ENCODE measurements around the gene CFB. TPM values are rescaled to one million over a fixed set of nuclear protein-coding genes. Genes with fewer than 3 reads are reported as not detected.

Gene CFB
- total and polyA plus RNA-seq, 5 donors from 2014 or later: 0.64 to 1.9 (median 1.5) TPM

DNA sequence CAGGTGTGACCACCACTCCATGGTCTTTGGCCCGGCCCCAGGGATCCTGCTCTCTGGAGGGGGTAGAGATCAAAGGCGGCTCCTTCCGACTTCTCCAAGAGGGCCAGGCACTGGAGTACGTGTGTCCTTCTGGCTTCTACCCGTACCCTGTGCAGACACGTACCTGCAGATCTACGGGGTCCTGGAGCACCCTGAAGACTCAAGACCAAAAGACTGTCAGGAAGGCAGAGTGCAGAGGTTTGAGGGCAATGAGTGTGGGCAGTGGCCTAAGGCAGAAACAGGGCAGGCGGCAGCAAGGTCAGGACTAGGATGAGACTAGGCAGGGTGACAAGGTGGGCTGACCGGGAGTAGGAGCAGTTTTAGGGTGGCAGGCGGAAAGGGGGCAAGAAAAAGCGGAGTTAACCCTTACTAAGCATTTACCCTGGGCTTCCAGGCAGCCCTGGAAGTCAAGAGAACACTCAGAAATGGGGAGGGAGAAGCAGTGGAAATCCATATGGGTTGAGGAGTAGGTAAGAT is 533 bp downstream of the CFB start:
- Mint-ChIP-seq H3K4me1 (no peaks in the 10 kb centered on the region), H3K4me3 (no peak overlapping the region), H3K36me3 (peaks cover 4% of the 10 kb centered on the region), H3K9me3 (peaks cover 0 to 4% (median 0%) of the 10 kb centered on the region in 7 donors), H3K27me3 (peaks cover 21% of the 10 kb centered on the region), H3K27ac (no peak overlapping the region)
- ATAC-seq (ENCODE audit: low read depth in 2 of 2) (no peak), DNase-seq (no peak)
- Histone ChIP-seq H3K4me1 (ENCODE audit: control insufficient read depth, insufficient read depth, low read length, poor library complexity, severe bottlenecking) (no peaks in the 10 kb centered on the region), H3K4me3 (ENCODE audit: low read depth, low read length) (no peak overlapping the region), H3K9me3 (ENCODE audit: control insufficient read depth in 2 of 2, low read length in 2 of 2) (no peaks in the 10 kb centered on the region), H3K27ac (ENCODE audit: insufficient read depth, low read length, poor library complexity, severe bottlenecking) (no peak overlapping the region), H3K27me3 (ENCODE audit: control insufficient read depth, insufficient read depth, low read length) (no peaks in the 10 kb centered on the region), H3K36me3 (ENCODE audit: control insufficient read depth, insufficient read depth, low read length) (peaks cover 3% of the 10 kb centered on the region)

- no peaks in the 10 kb centered on the region for H3K27me3 ChIP-seq (ENCODE audit: control insufficient read depth, insufficient read depth, low read length)
- H3K4me3 ChIP-seq (ENCODE audit: low read depth, low read length): no peak overlapping the region
- no peak overlapping the region for H3K27ac ChIP-seq (ENCODE audit: insufficient read depth, low read length, poor library complexity, severe bottlenecking)
- peaks cover 10% of the 10 kb centered on the region for H3K36me3 ChIP-seq (ENCODE audit: control insufficient read depth, insufficient read depth, low read length)
- Mint-ChIP-seq H3K9me3 (peaks cover 0 to 4% (median 0%) of the 10 kb centered on the region in 7 donors), H3K27ac (no peak overlapping the region), H3K4me3 (no peak overlapping the region), H3K4me1 (no peaks in the 10 kb centered on the region), H3K36me3 (peaks cover 4% of the 10 kb centered on the region), H3K27me3 (peaks cover 21% of the 10 kb centered on the region)
- no peaks in the 10 kb centered on the region for H3K9me3 ChIP-seq (ENCODE audit: control insufficient read depth in 2 of 2, low read length in 2 of 2)
- no peaks in the 10 kb centered on the region for H3K4me1 ChIP-seq (ENCODE audit: control insufficient read depth, insufficient read depth, low read length, poor library complexity, severe bottlenecking)
- ATAC-seq (ENCODE audit: low read depth in 2 of 2) (no peak), DNase-seq (no peak)
These were observed 1.3 kb downstream of the CFB start for GRCh38 chr6:31947070-31947675.

- ATAC-seq (ENCODE audit: low read depth in 2 of 2): no peak
- Histone ChIP-seq H3K9me3 (ENCODE audit: control insufficient read depth in 2 of 2, low read length in 2 of 2) (no peaks in the 10 kb centered on the region), H3K4me1 (ENCODE audit: control insufficient read depth, insufficient read depth, low read length, poor library complexity, severe bottlenecking) (no peaks in the 10 kb centered on the region), H3K4me3 (ENCODE audit: low read depth, low read length) (no peak overlapping the region), H3K36me3 (ENCODE audit: control insufficient read depth, insufficient read depth, low read length) (peaks cover 12% of the 10 kb centered on the region), H3K27ac (ENCODE audit: insufficient read depth, low read length, poor library complexity, severe bottlenecking) (no peak overlapping the region), H3K27me3 (ENCODE audit: control insufficient read depth, insufficient read depth, low read length) (no peaks in the 10 kb centered on the region)
- Mint-ChIP-seq H3K27me3 (peaks cover 21% of the 10 kb centered on the region), H3K4me1 (peaks cover 0 to 4% (median 1%) of the 10 kb centered on the region in 4 donors), H3K36me3 (peaks cover 7% of the 10 kb centered on the region), H3K9me3 (peaks cover 0 to 2% (median 0%) of the 10 kb centered on the region in 7 donors), H3K4me3 (no peak overlapping the region), H3K27ac (peak overlapping the region in 2 of 3 donors; percentile 25 to 54)
- no peak for DNase-seq
These were observed 2.0 kb downstream of the CFB start for GRCh38 chr6:31947864-31948263.

- Mint-ChIP-seq H3K4me1 (peaks cover 0 to 8% (median 2%) of the 10 kb centered on the region in 4 donors), H3K9me3 (peaks cover 0 to 2% (median 0%) of the 10 kb centered on the region in 7 donors), H3K4me3 (no peak overlapping the region), H3K27me3 (peaks cover 21% of the 10 kb centered on the region), H3K27ac (peak overlapping the region in 2 of 3 donors; percentile 25 to 62), H3K36me3 (peaks cover 11% of the 10 kb centered on the region)
- H3K27me3 ChIP-seq (ENCODE audit: control insufficient read depth, insufficient read depth, low read length): no peaks in the 10 kb centered on the region
- ATAC-seq (ENCODE audit: low read depth in 2 of 2) (no peak), DNase-seq (no peak)
- no peak overlapping the region for H3K4me3 ChIP-seq (ENCODE audit: low read depth, low read length)
- H3K27ac ChIP-seq (ENCODE audit: insufficient read depth, low read length, poor library complexity, severe bottlenecking): no peak overlapping the region
- peaks cover 14% of the 10 kb centered on the region for H3K36me3 ChIP-seq (ENCODE audit: control insufficient read depth, insufficient read depth, low read length)
- no peaks in the 10 kb centered on the region for H3K4me1 ChIP-seq (ENCODE audit: control insufficient read depth, insufficient read depth, low read length, poor library complexity, severe bottlenecking)
- H3K9me3 ChIP-seq (ENCODE audit: control insufficient read depth in 2 of 2, low read length in 2 of 2): no peaks in the 10 kb centered on the region
These were observed 2.4 kb downstream of the CFB start for GRCh38 chr6:31948306-31948705.

GRCh38 chr6:31948753-31949413 is 3.0 kb downstream of the CFB start:
- no peaks in the 10 kb centered on the region for H3K27me3 ChIP-seq (ENCODE audit: control insufficient read depth, insufficient read depth, low read length)
- H3K36me3 Mint-ChIP-seq: peaks cover 17% of the 10 kb centered on the region
- peak overlapping the region in 1 of 3 donors; percentile 62 for H3K27ac Mint-ChIP-seq
- H3K4me1 ChIP-seq (ENCODE audit: control insufficient read depth, insufficient read depth, low read length, poor library complexity, severe bottlenecking): no peaks in the 10 kb centered on the region
- DNase-seq (no peak), ATAC-seq (ENCODE audit: low read depth in 2 of 2) (no peak)
- H3K27me3 Mint-ChIP-seq: peaks cover 18% of the 10 kb centered on the region
- H3K4me3 ChIP-seq (ENCODE audit: low read depth, low read length): no peak overlapping the region
- H3K27ac ChIP-seq (ENCODE audit: insufficient read depth, low read length, poor library complexity, severe bottlenecking): no peak overlapping the region
- peaks cover 0 to 2% (median 0%) of the 10 kb centered on the region in 7 donors for H3K9me3 Mint-ChIP-seq
- H3K36me3 ChIP-seq (ENCODE audit: control insufficient read depth, insufficient read depth, low read length): peaks cover 20% of the 10 kb centered on the region
- H3K9me3 ChIP-seq (ENCODE audit: control insufficient read depth in 2 of 2, low read length in 2 of 2): no peaks in the 10 kb centered on the region
- H3K4me3 Mint-ChIP-seq: no peak overlapping the region
- peaks cover 0 to 8% (median 2%) of the 10 kb centered on the region in 4 donors for H3K4me1 Mint-ChIP-seq

DNA sequence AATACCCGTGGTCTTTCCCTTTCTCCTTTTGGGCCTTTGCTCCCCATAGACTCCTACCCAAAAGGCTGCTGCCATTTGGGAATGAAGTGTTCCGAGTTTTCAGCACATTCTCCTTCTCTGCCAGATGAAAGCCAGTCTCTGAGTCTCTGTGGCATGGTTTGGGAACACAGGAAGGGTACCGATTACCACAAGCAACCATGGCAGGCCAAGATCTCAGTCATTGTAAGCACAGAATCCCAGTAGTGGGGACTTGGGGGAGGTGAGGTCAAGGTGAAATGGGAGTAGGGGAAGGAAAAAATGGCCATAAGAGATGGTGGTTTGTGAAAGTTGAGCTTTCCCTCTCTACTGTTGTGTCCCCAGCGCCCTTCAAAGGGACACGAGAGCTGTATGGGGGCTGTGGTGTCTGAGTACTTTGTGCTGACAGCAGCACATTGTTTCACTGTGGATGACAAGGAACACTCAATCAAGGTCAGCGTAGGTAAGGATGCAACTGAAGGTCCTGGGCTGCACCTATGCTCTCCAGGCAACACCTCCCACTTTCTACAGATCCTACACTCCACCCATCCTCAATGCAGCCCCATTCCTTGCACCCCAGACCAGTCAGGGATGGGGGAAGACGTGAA is 4.1 kb downstream of the CFB start:
- H3K4me3 Mint-ChIP-seq: no peak overlapping the region

GRCh38 chr6:31952140-31952805 is 6.4 kb downstream of the CFB start:
- DNase-seq: peak in 1 of 3 donors; percentile 34
- Histone ChIP-seq H3K4me1 (ENCODE audit: control insufficient read depth, insufficient read depth, low read length, poor library complexity, severe bottlenecking) (peaks cover under 1% of the 10 kb centered on the region), H3K9me3 (ENCODE audit: control insufficient read depth in 2 of 2, low read length in 2 of 2) (no peaks in the 10 kb centered on the region), H3K36me3 (ENCODE audit: control insufficient read depth, insufficient read depth, low read length) (peaks cover 46% of the 10 kb centered on the region), H3K27me3 (ENCODE audit: control insufficient read depth, insufficient read depth, low read length) (no peaks in the 10 kb centered on the region), H3K4me3 (ENCODE audit: low read depth, low read length) (no peak overlapping the region), H3K27ac (ENCODE audit: insufficient read depth, low read length, poor library complexity, severe bottlenecking) (no peak overlapping the region)
- H3K27ac Mint-ChIP-seq: peak overlapping the region in 2 of 3 donors; percentile 25 to 52
- no peaks in the 10 kb centered on the region for H3K9me3 Mint-ChIP-seq
- peaks cover 0 to 10% (median 5%) of the 10 kb centered on the region in 4 donors for H3K4me1 Mint-ChIP-seq
- peaks cover 4% of the 10 kb centered on the region for H3K27me3 Mint-ChIP-seq
- H3K4me3 Mint-ChIP-seq: no peak overlapping the region
- peaks cover 33% of the 10 kb centered on the region for H3K36me3 Mint-ChIP-seq
- ATAC-seq (ENCODE audit: low read depth in 2 of 2): peak in 1 of 2 donors; percentile 39

More for the DNA sequence above, 4.1 kb downstream of the CFB start:
- H3K4me3 ChIP-seq (ENCODE audit: low read depth, low read length): no peak overlapping the region
- peaks cover 0 to 8% (median 2%) of the 10 kb centered on the region in 4 donors for H3K4me1 Mint-ChIP-seq
- ATAC-seq (ENCODE audit: low read depth in 2 of 2) (no peak), DNase-seq (no peak)
- no peaks in the 10 kb centered on the region for H3K4me1 ChIP-seq (ENCODE audit: control insufficient read depth, insufficient read depth, low read length, poor library complexity, severe bottlenecking)
- H3K27me3 Mint-ChIP-seq: peaks cover 8% of the 10 kb centered on the region
- no peak overlapping the region for H3K27ac ChIP-seq (ENCODE audit: insufficient read depth, low read length, poor library complexity, severe bottlenecking)
- peak overlapping the region; percentile 62 to 76 (median 62) for H3K27ac Mint-ChIP-seq
- H3K9me3 ChIP-seq (ENCODE audit: control insufficient read depth in 2 of 2, low read length in 2 of 2): no peaks in the 10 kb centered on the region
- peaks cover 31% of the 10 kb centered on the region for H3K36me3 ChIP-seq (ENCODE audit: control insufficient read depth, insufficient read depth, low read length)
- H3K36me3 Mint-ChIP-seq: peaks cover 28% of the 10 kb centered on the region
- H3K9me3 Mint-ChIP-seq: peaks cover 0 to 2% (median 0%) of the 10 kb centered on the region in 7 donors
- no peaks in the 10 kb centered on the region for H3K27me3 ChIP-seq (ENCODE audit: control insufficient read depth, insufficient read depth, low read length)

All from CD4-positive, CD25-positive, alpha-beta regulatory T cell (primary cell).